Keratinocyte (primary cell): ENCODE results near the gene HHATL. TPM values are rescaled to one million over a fixed set of nuclear protein-coding genes. Genes with fewer than 3 reads are reported as not detected.

Experiments used
- DNase-seq: peaks from one replicate; pipeline ENCODE4 v3.0.0-alpha.2; 2011; ENCODE audit warnings: low read depth, missing footprints, low spot score
- FAIRE-seq: peaks from 2 replicates; lab custom pipeline; 2011; peaks lifted over from hg19 to GRCh38; lab: Jason Lieb, UNC
- H2AFZ ChIP-seq: 2 replicates; pipeline ENCODE4 v1.6.0; 2012; ENCODE audit warnings: low read length, control low read depth, inconsistent platforms; ENCODE audit not compliant: control insufficient read depth
- H3K27ac ChIP-seq: 2 replicates; pipeline ENCODE4 v1.5.1; 2011; ENCODE audit warnings: low read length; ENCODE audit not compliant: control insufficient read depth, insufficient read depth
- H3K27me3 ChIP-seq: 3 replicates; pipeline ENCODE4 v1.6.0; 2011; ENCODE audit warnings: low read length; ENCODE audit not compliant: control insufficient read depth, insufficient read depth; ENCODE audit errors: extremely low read depth
- H3K36me3 ChIP-seq, 2 experiments: 2 replicates in 1 of 2; 3 replicates in 1 of 2; pipeline ENCODE4 v1.5.1; 2011; ENCODE audit warnings: low read length in 2 of 2, mild to moderate bottlenecking in 1 of 2; ENCODE audit not compliant: control insufficient read depth in 2 of 2, insufficient read depth in 2 of 2; ENCODE audit errors: extremely low read depth in 1 of 2
- H3K4me1 ChIP-seq: 3 replicates; pipeline ENCODE4 v1.5.1; 2011; ENCODE audit warnings: low read length; ENCODE audit not compliant: control insufficient read depth, insufficient read depth; ENCODE audit errors: extremely low read depth
- H3K4me2 ChIP-seq: 3 replicates; pipeline ENCODE4 v1.6.0; 2011; ENCODE audit warnings: low read depth, low read length; ENCODE audit not compliant: control insufficient read depth, insufficient read depth; ENCODE audit errors: extremely low read depth
- H3K4me3 ChIP-seq, 3 experiments: fragments of 200-600 bp in 1 of 3; sonication (generic) in 1 of 3; 2 replicates in 2 of 3; 3 replicates in 1 of 3; pipeline ENCODE4 v1.5.1; 2011 to 2016; ENCODE audit warnings: low read length in 3 of 3, mild to moderate bottlenecking in 3 of 3, control low read depth in 2 of 3, inconsistent platforms in 1 of 3, low read depth in 1 of 3, mixed read lengths in 1 of 3, mixed run types in 1 of 3, moderate library complexity in 1 of 3; ENCODE audit not compliant: control insufficient read depth in 2 of 3, insufficient read depth in 2 of 3; ENCODE audit errors: extremely low read depth in 1 of 3
- H3K79me2 ChIP-seq: 2 replicates; pipeline ENCODE4 v1.6.0; 2012; ENCODE audit warnings: low read length; ENCODE audit not compliant: control insufficient read depth, insufficient read depth
- H3K9ac ChIP-seq: 3 replicates; pipeline ENCODE4 v1.6.0; 2011; ENCODE audit warnings: low read length; ENCODE audit not compliant: control insufficient read depth, insufficient read depth; ENCODE audit errors: extremely low read depth
- H3K9me1 ChIP-seq: 3 replicates; pipeline ENCODE4 v1.6.0; 2011; ENCODE audit warnings: low read length; ENCODE audit not compliant: control insufficient read depth, insufficient read depth; ENCODE audit errors: extremely low read depth
- H3K9me3 ChIP-seq: 2 replicates; pipeline ENCODE4 v1.5.1; 2012; ENCODE audit warnings: low read depth, low read length; ENCODE audit not compliant: control insufficient read depth
- H4K20me1 ChIP-seq: 3 replicates; pipeline ENCODE4 v1.6.0; 2011; ENCODE audit warnings: low read length; ENCODE audit not compliant: control insufficient read depth, insufficient read depth; ENCODE audit errors: extremely low read depth
- EZH2 ChIP-seq: IDR thresholded peaks from one replicate; pipeline ENCODE4 v1.6.1; 2012; ENCODE audit warnings: inconsistent platforms, mild to moderate bottlenecking, low read length, moderate library complexity
- dilution Hi-C: fragments of 300-500 bp; cut with MboI; formaldehyde crosslinking; loops from one replicate; pipeline ENCODE4 v1.7.0; 2020; ENCODE audit warnings: low sequenced_read_pairs; ENCODE audit not compliant: extremely low pct_ligation_motif_present
- polyA plus RNA-seq, 5 experiments: library from polyadenylated mRNA; depleted of rRNA in 3 of 5; stranded (reverse) in 3 of 5; stranded (forward) in 1 of 5; unstranded in 1 of 5; fragments of >200 nt; gene quantifications; 1 replicate in 1 of 5; 2 replicates in 3 of 5; 3 replicates in 1 of 5; pipeline versions ENCODE4 v1.2.1 to v1.2.3, GENCODE V29; 2011 to 2012; ENCODE audit warnings: missing spikeins in 2 of 5, low read depth in 1 of 5, low replicate concordance in 1 of 5
- TF ChIP-seq, protein P1 (sequence below), 3 experiments: IDR thresholded peaks in 1 of 3; conservative IDR thresholded peaks in 1 of 3; optimal IDR thresholded peaks in 1 of 3; 2 replicates in 2 of 3; 3 replicates in 1 of 3; pipeline versions ENCODE3 to v1.5.1; 2011; ENCODE audit warnings: low read length in 3 of 3, mild to moderate bottlenecking in 3 of 3, moderate library complexity in 2 of 3, control low read depth in 1 of 3, inconsistent platforms in 1 of 3; ENCODE audit not compliant: insufficient read depth in 2 of 3; ENCODE audit errors: extremely low read depth in 1 of 3

The HHATL gene
- polyA plus RNA-seq, 1 donor (not counting 4 experiments of a cell fraction or from before 2014, with no cell fraction given), result not detected

DNA sequence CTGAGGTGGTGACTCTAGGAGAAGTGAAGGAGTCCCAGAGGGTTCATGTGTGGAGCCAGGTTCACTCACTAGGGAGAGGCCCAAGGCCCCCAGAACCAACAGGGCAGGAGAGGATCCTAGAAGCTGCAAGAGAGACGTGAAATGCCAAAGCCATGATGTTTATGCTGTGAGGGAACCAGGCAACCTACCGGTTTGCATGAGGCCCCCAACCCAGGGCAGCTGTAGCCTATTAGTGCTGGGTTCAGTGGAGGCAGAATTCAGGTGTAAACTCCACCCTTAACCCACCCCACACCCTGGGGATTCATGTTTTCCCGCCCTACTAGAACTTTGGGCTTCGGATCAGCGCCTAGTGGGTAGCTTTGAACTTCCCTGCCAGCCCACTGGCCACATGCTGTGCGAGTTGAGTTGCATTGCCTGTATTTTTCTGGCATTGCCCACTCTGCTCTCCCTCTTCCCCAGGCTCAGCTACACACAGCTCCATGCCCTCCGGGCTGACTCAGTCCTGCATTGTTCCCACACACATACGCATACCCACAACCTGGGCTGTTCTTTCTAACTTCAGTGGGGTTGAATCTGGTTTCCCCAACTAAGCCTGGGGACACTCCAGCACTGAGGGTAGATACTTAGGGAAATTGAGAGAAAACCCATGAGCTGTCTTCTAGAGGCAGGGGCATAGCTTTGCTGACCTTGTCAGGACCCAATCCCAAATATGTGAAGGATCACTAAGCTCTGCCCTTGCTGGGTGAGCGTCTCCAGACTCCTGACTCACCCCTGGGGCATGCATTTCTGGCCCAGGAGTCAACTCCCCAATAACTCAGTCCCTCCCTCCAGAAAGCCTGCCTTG lies 51.1 kb downstream of the HHATL start:
- peak; percentile 90 for FAIRE-seq
- TF ChIP-seq, protein P1, sequence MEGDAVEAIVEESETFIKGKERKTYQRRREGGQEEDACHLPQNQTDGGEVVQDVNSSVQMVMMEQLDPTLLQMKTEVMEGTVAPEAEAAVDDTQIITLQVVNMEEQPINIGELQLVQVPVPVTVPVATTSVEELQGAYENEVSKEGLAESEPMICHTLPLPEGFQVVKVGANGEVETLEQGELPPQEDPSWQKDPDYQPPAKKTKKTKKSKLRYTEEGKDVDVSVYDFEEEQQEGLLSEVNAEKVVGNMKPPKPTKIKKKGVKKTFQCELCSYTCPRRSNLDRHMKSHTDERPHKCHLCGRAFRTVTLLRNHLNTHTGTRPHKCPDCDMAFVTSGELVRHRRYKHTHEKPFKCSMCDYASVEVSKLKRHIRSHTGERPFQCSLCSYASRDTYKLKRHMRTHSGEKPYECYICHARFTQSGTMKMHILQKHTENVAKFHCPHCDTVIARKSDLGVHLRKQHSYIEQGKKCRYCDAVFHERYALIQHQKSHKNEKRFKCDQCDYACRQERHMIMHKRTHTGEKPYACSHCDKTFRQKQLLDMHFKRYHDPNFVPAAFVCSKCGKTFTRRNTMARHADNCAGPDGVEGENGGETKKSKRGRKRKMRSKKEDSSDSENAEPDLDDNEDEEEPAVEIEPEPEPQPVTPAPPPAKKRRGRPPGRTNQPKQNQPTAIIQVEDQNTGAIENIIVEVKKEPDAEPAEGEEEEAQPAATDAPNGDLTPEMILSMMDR (optimal IDR thresholded peaks at IDR 0.05 in 1 of 3, IDR thresholded peaks at IDR 0.05 in 1 of 3, conservative IDR thresholded peaks at IDR 0.05 in 1 of 3; ENCODE audit: extremely low read depth in 1 of 3, insufficient read depth in 2 of 3, low read length in 3 of 3), result no peak
- TF ChIP-seq EZH2, result no peak

DNA sequence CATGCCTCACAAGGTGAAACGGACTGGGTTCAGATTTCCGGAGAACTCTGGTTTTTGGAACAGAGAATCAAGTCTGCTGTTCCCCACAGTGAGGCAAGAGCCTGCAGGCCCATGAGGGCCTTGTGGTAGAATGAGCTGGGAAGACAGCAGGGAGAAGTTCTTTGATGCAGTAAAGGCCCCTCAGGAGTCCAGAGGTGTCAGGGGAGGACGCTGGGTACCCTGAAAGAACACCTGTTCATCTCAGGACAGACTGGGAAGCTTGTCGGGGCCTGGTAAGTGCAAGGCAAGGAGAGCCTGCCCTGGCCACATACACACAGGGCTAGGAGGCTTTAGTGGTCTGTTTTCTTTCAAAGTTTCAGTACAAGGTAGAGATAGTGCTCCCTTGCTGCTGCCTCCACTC lies 52.8 kb downstream of the HHATL start:
- H4K20me1 ChIP-seq, result peaks cover 3% of the 10 kb centered on the region
- TF ChIP-seq, protein P1 (optimal IDR thresholded peaks at IDR 0.05 in 1 of 3, IDR thresholded peaks at IDR 0.05 in 1 of 3, conservative IDR thresholded peaks at IDR 0.05 in 1 of 3; ENCODE audit: extremely low read depth in 1 of 3, insufficient read depth in 2 of 3, low read length in 3 of 3), result no peak
- TF ChIP-seq EZH2, result no peak

More for the DNA sequence above, 51.1 kb downstream of the HHATL start:
- Histone ChIP-seq H3K4me3 (peak overlapping the region in 1 of 3 experiments; percentile 23), H4K20me1 (peaks cover 6% of the 10 kb centered on the region), H3K36me3 (peaks cover 7 to 9% of the 10 kb centered on the region in 2 experiments), H3K27me3 (no peaks in the 10 kb centered on the region), H3K27ac (peak overlapping the region; percentile 79), H3K9me1 (peaks cover 7% of the 10 kb centered on the region), H2AFZ (peak overlapping the region; percentile 68), H3K9me3 (no peaks in the 10 kb centered on the region), H3K9ac (peak overlapping the region; percentile 47), H3K4me1 (peaks cover 43% of the 10 kb centered on the region), H3K79me2 (peaks cover 14% of the 10 kb centered on the region), H3K4me2 (peak overlapping the region; percentile 83)
- no peak for DNase-seq
- dilution Hi-C loops, result no loop called here

More for the DNA sequence above, 52.8 kb downstream of the HHATL start:
- DNase-seq (no peak), FAIRE-seq (no peak)
- Histone ChIP-seq H2AFZ (no peak overlapping the region), H3K79me2 (peaks cover 9% of the 10 kb centered on the region), H3K27ac (no peak overlapping the region), H3K9ac (no peak overlapping the region), H3K27me3 (no peaks in the 10 kb centered on the region), H3K9me3 (no peaks in the 10 kb centered on the region), H3K4me2 (no peak overlapping the region), H3K9me1 (peaks cover 5% of the 10 kb centered on the region), H3K36me3 (peaks cover 9 to 10% of the 10 kb centered on the region in 2 experiments), H3K4me1 (peaks cover 30% of the 10 kb centered on the region), H3K4me3 (no peak overlapping the region)
- dilution Hi-C loops, result no loop called here
